Lower lobe of right lung (tissue), 2 donors: ENCODE results near the gene MYO1F. TPM values are rescaled to one million over a fixed set of nuclear protein-coding genes. Genes with fewer than 3 reads are reported as not detected.

Experiments used
- ATAC-seq, 2 donors: fragments of 200-7000 bp; cut with Tn5 transposase; one replicate each; pipeline ENCODE4 v1.9.1; 2020 to 2022; ENCODE audit warnings: mild to moderate bottlenecking in 2 of 2, moderate library complexity in 2 of 2
- DNase-seq: peaks from one replicate; pipeline ENCODE4 v3.0.0-alpha.2; 2020
- H3K27ac ChIP-seq: fragments of 200-600 bp; one replicate; pipeline ENCODE4 v1.8.0; 2022
- H3K27me3 ChIP-seq: fragments of 200-600 bp; one replicate; pipeline ENCODE4 v1.8.0; 2022; ENCODE audit warnings: low read depth
- H3K36me3 ChIP-seq: fragments of 200-600 bp; one replicate; pipeline ENCODE4 v1.8.0; 2022; ENCODE audit warnings: mild to moderate bottlenecking
- H3K4me1 ChIP-seq: fragments of 200-600 bp; one replicate; pipeline ENCODE4 v1.8.0; 2022
- H3K4me3 ChIP-seq: fragments of 200-600 bp; one replicate; pipeline ENCODE4 v1.8.0; 2022; ENCODE audit warnings: mild to moderate bottlenecking
- H3K9me3 ChIP-seq: fragments of 200-600 bp; one replicate; pipeline ENCODE4 v1.8.0; 2022
- intact Hi-C: fragments of 100-400 bp; cut with DNase I; formaldehyde crosslinking; loops from one replicate; pipeline ENCODE4 v1.11.0; 2022
- total RNA-seq: library from RNA; stranded (reverse); fragmentation: NEBNext Ultra II Directional; extraction: Animal tissue kit (Norgen Biotek cat#: 25700); gene quantifications from one replicate; pipeline ENCODE4 v1.2.1, GENCODE V29; 2021
- TF ChIP-seq, protein P1 (sequence below): fragments of 200-600 bp; IDR thresholded peaks from one replicate; pipeline ENCODE4 v1.8.0; 2022; ENCODE audit warnings: antibody characterized with exemption, mild to moderate bottlenecking
- donor health status: DM: no; HTN: yes; CAD: no; lungs with severe emphysema.

MYO1F gene
- total RNA-seq, 1 donor from 2014 or later, result 162 TPM

DNA sequence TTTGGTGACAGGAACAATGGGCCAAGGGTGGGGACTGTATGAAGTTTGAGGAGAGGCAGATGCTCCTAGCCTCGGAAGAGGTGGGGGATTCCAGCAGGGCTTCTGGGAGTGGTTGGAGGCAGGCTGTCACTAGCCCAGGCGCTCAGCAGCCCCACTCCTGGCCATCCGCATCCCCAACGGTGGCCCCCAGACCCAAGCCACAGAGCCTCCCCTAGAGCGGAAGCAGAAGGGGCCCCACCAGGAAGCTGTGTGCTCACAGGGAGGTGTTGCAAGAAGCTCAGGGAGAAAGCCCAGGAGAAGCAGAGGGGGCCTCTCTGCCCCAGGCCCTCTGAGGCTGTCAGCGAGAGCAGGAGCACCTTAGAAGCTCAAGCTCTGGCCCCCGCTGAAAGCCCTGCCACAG is 83.1 kb downstream of the MYO1F start:
- ATAC-seq, result no peak
- peaks cover 13% of the 10 kb centered on the region for H3K4me1 ChIP-seq
- DNase-seq, result no peak
- no peaks in the 10 kb centered on the region for H3K27me3 ChIP-seq
- TF ChIP-seq, protein P1, sequence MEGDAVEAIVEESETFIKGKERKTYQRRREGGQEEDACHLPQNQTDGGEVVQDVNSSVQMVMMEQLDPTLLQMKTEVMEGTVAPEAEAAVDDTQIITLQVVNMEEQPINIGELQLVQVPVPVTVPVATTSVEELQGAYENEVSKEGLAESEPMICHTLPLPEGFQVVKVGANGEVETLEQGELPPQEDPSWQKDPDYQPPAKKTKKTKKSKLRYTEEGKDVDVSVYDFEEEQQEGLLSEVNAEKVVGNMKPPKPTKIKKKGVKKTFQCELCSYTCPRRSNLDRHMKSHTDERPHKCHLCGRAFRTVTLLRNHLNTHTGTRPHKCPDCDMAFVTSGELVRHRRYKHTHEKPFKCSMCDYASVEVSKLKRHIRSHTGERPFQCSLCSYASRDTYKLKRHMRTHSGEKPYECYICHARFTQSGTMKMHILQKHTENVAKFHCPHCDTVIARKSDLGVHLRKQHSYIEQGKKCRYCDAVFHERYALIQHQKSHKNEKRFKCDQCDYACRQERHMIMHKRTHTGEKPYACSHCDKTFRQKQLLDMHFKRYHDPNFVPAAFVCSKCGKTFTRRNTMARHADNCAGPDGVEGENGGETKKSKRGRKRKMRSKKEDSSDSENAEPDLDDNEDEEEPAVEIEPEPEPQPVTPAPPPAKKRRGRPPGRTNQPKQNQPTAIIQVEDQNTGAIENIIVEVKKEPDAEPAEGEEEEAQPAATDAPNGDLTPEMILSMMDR, result no peak
- H3K36me3 ChIP-seq, result peaks cover 9% of the 10 kb centered on the region
- intact Hi-C loops, result no loop called here
- H3K9me3 ChIP-seq, result no peaks in the 10 kb centered on the region
- H3K27ac ChIP-seq, result no peak overlapping the region
- no peak overlapping the region for H3K4me3 ChIP-seq

- no peaks in the 10 kb centered on the region for H3K27me3 ChIP-seq
- H3K27ac ChIP-seq, result no peak overlapping the region
- TF ChIP-seq, protein P1, result no peak
- H3K9me3 ChIP-seq, result no peaks in the 10 kb centered on the region
- H3K4me3 ChIP-seq, result no peak overlapping the region
- no peak for ATAC-seq
- no peak for DNase-seq
- intact Hi-C loops, result no loop called here
- peaks cover 39% of the 10 kb centered on the region for H3K4me1 ChIP-seq
- peaks cover 35% of the 10 kb centered on the region for H3K36me3 ChIP-seq
Observed at GRCh38 chr19:8491574-8491973, 85.7 kb downstream of the MYO1F start.

- TF ChIP-seq, protein P1, result no peak
- H3K4me3 ChIP-seq, result no peak overlapping the region
- DNase-seq, result no peak
- peaks cover 42% of the 10 kb centered on the region for H3K36me3 ChIP-seq
- no peaks in the 10 kb centered on the region for H3K9me3 ChIP-seq
- H3K27ac ChIP-seq, result no peak overlapping the region
- no peaks in the 10 kb centered on the region for H3K27me3 ChIP-seq
- peaks cover 41% of the 10 kb centered on the region for H3K4me1 ChIP-seq
- intact Hi-C loops, result no loop called here
- ATAC-seq, result no peak
Observed at GRCh38 chr19:8490873-8491272, 86.4 kb downstream of the MYO1F start.

- TF ChIP-seq, protein P1, result no peak
- DNase-seq (no peak), ATAC-seq (peak in 1 of 2 donors; percentile 1)
- Histone ChIP-seq H3K36me3 (peaks cover 47% of the 10 kb centered on the region), H3K9me3 (no peaks in the 10 kb centered on the region), H3K4me1 (peaks cover 41% of the 10 kb centered on the region), H3K27ac (no peak overlapping the region), H3K27me3 (no peaks in the 10 kb centered on the region), H3K4me3 (no peak overlapping the region)
- intact Hi-C loops, result no loop called here
Observed at GRCh38 chr19:8490395-8490760, 86.9 kb downstream of the MYO1F start.

GRCh38 chr19:8489561-8490394 is 87.5 kb downstream of the MYO1F start:
- Histone ChIP-seq H3K9me3 (no peaks in the 10 kb centered on the region), H3K27ac (peak overlapping the region; percentile 18), H3K27me3 (no peaks in the 10 kb centered on the region), H3K36me3 (peaks cover 53% of the 10 kb centered on the region), H3K4me1 (peaks cover 43% of the 10 kb centered on the region), H3K4me3 (no peak overlapping the region)
- TF ChIP-seq, protein P1, result no peak
- intact Hi-C loops, result no loop called here
- DNase-seq (no peak), ATAC-seq (peak; percentile 68 to 69)
